ENCODE data around the gene GUCD1.

Gene GUCD1

DNA sequence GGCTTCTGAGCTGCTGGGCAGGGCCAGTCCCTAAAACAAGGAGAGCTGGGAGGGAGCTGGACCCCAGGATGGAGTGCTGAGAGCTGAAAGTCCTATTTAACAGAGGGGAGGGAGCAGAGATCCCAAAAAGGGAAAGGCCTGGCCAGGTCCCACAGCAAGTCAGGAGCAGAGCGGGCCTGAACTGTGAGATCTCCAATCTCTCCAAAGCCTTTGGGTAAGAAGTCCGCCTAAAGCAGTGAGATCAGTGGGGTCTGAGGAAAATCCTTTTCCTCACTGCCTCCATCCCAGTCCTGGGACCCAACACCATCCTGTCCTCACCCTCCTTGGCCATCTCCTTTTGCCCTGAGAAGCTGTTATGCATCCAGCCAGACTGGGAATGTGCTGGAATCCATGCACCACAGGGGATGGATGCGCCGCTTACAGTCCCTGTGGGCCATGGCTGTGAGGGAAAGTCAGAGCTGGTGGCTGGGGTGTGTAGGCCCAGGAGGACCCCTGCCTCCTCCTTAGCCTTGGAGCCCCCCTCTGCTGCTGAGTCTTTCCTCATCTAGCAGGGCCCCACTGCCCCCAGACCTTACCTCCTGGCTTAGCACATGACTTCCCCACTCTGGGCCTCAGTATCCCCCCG is 29.3 kb upstream of the GUCD1 start:
- Histone ChIP-seq H2AFZ (no peak overlapping the region), H3K4me3 (ENCODE audit: low read depth, low read length) (no peak overlapping the region), H3K4me2 (ENCODE audit: low read length) (no peak overlapping the region), H3K9me3 (ENCODE audit: control insufficient read depth, low read length) (no peaks in the 10 kb centered on the region), H3K27me3 (ENCODE audit: control insufficient read depth, insufficient read depth, low read length) (no peaks in the 10 kb centered on the region), H3K79me2 (no peaks in the 10 kb centered on the region), H3K4me1 (no peaks in the 10 kb centered on the region), H3K9ac (no peak overlapping the region), H3K27ac (no peak overlapping the region), H3K36me3 (ENCODE audit: control insufficient read depth, insufficient read depth, low read length) (no peaks in the 10 kb centered on the region)
- TF ChIP-seq, protein P1, sequence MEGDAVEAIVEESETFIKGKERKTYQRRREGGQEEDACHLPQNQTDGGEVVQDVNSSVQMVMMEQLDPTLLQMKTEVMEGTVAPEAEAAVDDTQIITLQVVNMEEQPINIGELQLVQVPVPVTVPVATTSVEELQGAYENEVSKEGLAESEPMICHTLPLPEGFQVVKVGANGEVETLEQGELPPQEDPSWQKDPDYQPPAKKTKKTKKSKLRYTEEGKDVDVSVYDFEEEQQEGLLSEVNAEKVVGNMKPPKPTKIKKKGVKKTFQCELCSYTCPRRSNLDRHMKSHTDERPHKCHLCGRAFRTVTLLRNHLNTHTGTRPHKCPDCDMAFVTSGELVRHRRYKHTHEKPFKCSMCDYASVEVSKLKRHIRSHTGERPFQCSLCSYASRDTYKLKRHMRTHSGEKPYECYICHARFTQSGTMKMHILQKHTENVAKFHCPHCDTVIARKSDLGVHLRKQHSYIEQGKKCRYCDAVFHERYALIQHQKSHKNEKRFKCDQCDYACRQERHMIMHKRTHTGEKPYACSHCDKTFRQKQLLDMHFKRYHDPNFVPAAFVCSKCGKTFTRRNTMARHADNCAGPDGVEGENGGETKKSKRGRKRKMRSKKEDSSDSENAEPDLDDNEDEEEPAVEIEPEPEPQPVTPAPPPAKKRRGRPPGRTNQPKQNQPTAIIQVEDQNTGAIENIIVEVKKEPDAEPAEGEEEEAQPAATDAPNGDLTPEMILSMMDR (IDR thresholded peaks at IDR 0.05) = no peak

DNA sequence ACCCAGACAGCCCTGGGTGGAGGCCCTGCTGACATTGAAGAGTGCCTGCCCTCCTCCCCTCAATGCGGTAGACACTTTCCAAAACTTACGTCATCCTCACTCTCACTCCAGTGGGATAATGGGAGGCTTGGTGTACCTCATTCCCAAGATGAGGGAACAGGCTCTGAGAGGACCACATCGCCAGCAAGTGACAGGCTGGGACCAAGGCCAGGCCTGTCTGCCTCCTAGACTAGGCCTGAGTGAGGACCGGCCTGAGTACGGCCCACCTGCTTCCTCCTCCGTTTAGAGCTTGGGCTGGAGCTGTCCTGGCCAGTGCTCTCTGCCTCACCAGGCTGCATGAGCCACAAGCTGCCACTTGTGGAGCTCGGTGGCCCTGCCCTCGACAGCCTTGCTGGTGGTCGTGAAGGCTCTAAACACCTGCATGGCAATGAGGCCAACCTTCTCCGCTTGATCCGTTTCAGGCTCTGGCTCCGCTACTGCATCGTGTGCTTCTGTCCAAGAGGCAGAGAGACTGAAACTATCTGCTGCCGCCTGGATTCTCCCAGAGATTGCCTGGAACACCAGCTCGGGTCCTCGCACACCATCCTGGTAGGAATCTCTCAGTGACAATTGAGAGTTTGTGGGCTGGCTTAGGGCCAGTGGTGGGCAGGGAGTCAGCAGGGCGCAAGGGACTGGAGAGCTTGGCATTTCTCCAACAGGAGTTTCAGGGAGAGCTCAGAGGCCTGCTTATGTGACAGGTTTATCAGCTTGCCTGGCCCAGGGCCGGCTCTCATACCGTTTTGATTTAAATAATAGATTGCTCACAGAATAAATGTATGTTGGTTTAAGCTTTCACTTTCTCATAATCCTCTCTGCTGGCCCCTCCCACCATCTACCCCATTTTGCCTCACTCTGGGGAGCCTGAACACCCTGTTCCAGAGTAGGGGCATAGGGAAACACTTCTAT is 28.6 kb upstream of the GUCD1 start:
- Histone ChIP-seq H3K9me3 (ENCODE audit: control insufficient read depth, low read length) (no peaks in the 10 kb centered on the region), H3K36me3 (ENCODE audit: control insufficient read depth, insufficient read depth, low read length) (no peaks in the 10 kb centered on the region), H3K4me2 (ENCODE audit: low read length) (no peak overlapping the region), H3K27me3 (ENCODE audit: control insufficient read depth, insufficient read depth, low read length) (no peaks in the 10 kb centered on the region), H3K9ac (no peak overlapping the region), H3K4me3 (ENCODE audit: low read depth, low read length) (no peak overlapping the region), H3K27ac (no peak overlapping the region), H3K4me1 (no peaks in the 10 kb centered on the region), H3K79me2 (no peaks in the 10 kb centered on the region), H2AFZ (no peak overlapping the region)
- TF ChIP-seq, protein P1 (IDR thresholded peaks at IDR 0.05) = no peak

DNA sequence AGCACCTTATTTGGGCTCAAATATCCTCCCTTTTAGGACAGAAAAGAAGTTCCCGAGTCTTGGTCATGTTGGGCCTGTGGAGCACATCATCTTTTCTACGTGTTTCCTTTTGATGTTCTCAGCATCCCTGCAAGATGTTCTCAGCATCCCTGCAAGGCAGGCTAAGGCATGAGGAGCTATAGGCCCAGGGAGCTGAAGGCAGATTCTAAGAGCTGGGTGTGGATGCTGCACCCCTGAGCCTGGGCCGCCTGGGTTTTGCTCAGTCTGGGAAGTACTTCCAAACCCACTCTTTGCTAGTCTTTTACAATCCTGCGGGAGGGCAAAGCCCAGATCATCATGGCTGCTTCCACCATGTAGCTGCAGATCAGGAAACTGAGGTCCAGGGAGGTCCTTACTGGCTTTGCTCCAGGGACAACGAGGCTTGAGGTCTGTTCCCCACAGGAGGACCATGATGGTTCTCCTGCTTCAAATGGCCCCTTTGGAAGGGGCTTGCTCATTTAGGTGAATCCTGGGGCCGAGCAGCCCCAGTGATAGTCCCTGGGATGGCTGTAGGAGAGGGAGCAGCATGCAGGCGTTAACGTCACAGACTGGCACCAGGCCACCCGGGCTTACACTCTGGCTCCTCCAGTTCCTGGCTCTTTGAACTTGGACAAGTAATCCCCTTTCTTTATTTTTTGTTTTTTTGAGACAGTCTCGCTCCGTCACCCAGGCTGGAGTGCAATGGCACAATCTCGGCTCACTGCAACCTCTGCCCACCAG is 27.3 kb upstream of the GUCD1 start:
- TF ChIP-seq, protein P1 (IDR thresholded peaks at IDR 0.05) = no peak

DNA sequence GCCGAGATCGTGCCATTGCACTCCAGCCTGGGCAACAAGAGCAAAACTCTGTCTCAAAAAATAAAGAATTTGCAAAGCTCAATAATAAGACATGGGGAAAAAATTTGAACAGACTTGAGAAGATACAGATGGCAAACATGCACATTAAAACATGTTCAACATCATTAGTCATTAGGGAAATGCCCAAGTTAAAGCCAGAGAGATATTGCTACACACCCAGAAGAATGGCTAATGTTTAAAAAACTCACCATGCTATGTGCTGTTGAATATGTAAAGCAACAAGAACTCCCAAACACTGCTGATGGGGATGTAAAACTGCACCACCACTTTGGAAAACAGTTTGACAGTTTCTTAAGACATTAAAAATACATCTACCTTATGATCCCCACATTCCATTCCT is 25.3 kb upstream of the GUCD1 start:
- no peaks in the 10 kb centered on the region for H3K4me1 ChIP-seq
- no peak overlapping the region for H3K27ac ChIP-seq
- no peaks in the 10 kb centered on the region for H3K27me3 ChIP-seq (ENCODE audit: control insufficient read depth, insufficient read depth, low read length)

More for the DNA sequence above, 27.3 kb upstream of the GUCD1 start:
- Histone ChIP-seq H3K9me3 (ENCODE audit: control insufficient read depth, low read length) (no peaks in the 10 kb centered on the region), H3K4me1 (no peaks in the 10 kb centered on the region), H3K27me3 (ENCODE audit: control insufficient read depth, insufficient read depth, low read length) (no peaks in the 10 kb centered on the region), H3K4me2 (ENCODE audit: low read length) (no peak overlapping the region), H3K36me3 (ENCODE audit: control insufficient read depth, insufficient read depth, low read length) (no peaks in the 10 kb centered on the region), H3K9ac (no peak overlapping the region), H3K4me3 (ENCODE audit: low read depth, low read length) (no peak overlapping the region), H3K79me2 (no peaks in the 10 kb centered on the region), H2AFZ (no peak overlapping the region), H3K27ac (no peak overlapping the region)

More for the DNA sequence above, 25.3 kb upstream of the GUCD1 start:
- Histone ChIP-seq H3K4me2 (ENCODE audit: low read length) (no peak overlapping the region), H3K9me3 (ENCODE audit: control insufficient read depth, low read length) (no peaks in the 10 kb centered on the region), H3K36me3 (ENCODE audit: control insufficient read depth, insufficient read depth, low read length) (no peaks in the 10 kb centered on the region), H3K4me3 (ENCODE audit: low read depth, low read length) (no peak overlapping the region), H3K79me2 (no peaks in the 10 kb centered on the region), H2AFZ (no peak overlapping the region), H3K9ac (no peak overlapping the region)
- TF ChIP-seq, protein P1 (IDR thresholded peaks at IDR 0.05) = no peak

Data from parathyroid adenoma (tissue), 2 donors.